H1 (cell line): ENCODE data around the gene HDAC7. TPM values are rescaled to one million over a fixed set of nuclear protein-coding genes. Genes with fewer than 3 reads are reported as not detected.

Experiments used
- EP300 ChIP-seq, 2 experiments: IDR thresholded peaks; 1 replicate in 1 of 2; 2 replicates in 1 of 2; pipeline ENCODE4 v1.6.1; 2011 to 2012; ENCODE audit warnings: low read depth in 2 of 2, low read length in 2 of 2, mild to moderate bottlenecking in 2 of 2, borderline replicate concordance in 1 of 2, inconsistent platforms in 1 of 2, moderate library complexity in 1 of 2
- polyA plus RNA-seq, 7 experiments: library from polyadenylated mRNA; depleted of rRNA in 3 of 7; stranded (reverse) in 5 of 7; unstranded in 2 of 7; fragments of >200 nt in 5 of 7; fragments of 200-250 nt in 2 of 7; gene quantifications; 1 replicate in 5 of 7; 2 replicates in 1 of 7; 4 replicates in 1 of 7; pipeline versions ENCODE4 v1.2.1 to v1.2.3, GENCODE V29; 2011 to 2013; ENCODE audit warnings: missing spikeins in 2 of 7, mixed read lengths in 2 of 7
- total RNA-seq: library from RNA; stranded (reverse); fragmentation: NEBNext Ultra II Directional; extraction: Animal tissue kit (Norgen Biotek cat#: 25700); gene quantifications from 2 replicates; pipeline ENCODE4 v1.2.1, GENCODE V29; 2021
- TF ChIP-seq, protein P1 (sequence below), 3 experiments: IDR thresholded peaks; 1 replicate in 2 of 3; 2 replicates in 1 of 3; pipeline versions ENCODE4 v1.5.1 to v1.6.1; 2011; ENCODE audit warnings: low read length in 3 of 3, mild to moderate bottlenecking in 3 of 3, inconsistent platforms in 2 of 3, low read depth in 1 of 3, moderate library complexity in 1 of 3; ENCODE audit not compliant: insufficient read depth in 1 of 3; ENCODE audit errors: control extremely low read depth in 1 of 3

The HDAC7 gene
- total and polyA plus RNA-seq, 2 of the 8 experiments (the other 6 are each of a cell fraction or from before 2014, with no cell fraction given) = 25.5 to 84.9 TPM

DNA sequence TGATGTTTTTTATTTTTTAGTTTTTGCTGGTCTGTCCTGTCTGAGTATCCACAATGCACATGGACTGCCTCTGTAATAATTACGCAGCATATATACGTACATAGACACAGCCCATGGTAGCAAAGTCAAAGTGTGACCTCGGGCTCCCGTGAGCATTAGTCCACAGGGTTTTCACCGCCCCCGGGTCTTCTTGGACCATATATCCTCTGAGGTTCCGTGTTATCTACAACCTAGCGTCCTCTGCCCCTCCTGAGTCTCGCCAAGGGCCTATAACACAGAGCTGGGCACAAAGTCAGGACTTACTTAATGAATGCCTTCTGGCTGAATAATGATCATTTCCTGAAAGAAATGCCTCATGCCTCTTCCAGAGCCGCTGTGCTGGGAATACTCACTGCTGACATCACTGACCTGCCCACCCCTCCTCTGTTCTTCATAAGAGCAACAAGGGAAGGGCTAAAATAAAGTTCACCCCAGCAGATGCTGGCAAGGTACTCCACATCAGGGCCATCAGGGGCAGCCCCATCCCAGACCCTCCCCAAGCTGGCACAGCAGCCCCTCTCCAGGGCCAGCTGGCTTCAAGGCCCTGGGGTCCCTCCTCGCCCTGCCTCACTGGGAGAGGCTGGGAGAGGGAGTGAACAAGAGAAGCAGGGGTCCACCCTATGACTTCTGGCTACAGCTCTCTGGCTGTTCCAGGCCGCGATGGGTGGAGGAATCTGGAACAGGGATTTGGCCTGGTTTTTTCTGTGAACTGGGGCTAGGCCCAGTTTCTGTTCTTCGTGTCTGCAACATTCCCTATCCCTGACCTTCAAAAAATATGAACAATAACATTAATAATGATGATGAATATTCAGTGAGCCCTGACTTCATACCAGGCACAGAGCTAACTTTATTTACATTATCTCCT, 7.9 kb downstream of the HDAC7 start (continued):
- TF ChIP-seq, protein P1, sequence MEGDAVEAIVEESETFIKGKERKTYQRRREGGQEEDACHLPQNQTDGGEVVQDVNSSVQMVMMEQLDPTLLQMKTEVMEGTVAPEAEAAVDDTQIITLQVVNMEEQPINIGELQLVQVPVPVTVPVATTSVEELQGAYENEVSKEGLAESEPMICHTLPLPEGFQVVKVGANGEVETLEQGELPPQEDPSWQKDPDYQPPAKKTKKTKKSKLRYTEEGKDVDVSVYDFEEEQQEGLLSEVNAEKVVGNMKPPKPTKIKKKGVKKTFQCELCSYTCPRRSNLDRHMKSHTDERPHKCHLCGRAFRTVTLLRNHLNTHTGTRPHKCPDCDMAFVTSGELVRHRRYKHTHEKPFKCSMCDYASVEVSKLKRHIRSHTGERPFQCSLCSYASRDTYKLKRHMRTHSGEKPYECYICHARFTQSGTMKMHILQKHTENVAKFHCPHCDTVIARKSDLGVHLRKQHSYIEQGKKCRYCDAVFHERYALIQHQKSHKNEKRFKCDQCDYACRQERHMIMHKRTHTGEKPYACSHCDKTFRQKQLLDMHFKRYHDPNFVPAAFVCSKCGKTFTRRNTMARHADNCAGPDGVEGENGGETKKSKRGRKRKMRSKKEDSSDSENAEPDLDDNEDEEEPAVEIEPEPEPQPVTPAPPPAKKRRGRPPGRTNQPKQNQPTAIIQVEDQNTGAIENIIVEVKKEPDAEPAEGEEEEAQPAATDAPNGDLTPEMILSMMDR (IDR thresholded peaks at IDR 0.05; ENCODE audit: control extremely low read depth in 1 of 3, insufficient read depth in 1 of 3, low read depth in 1 of 3, low read length in 3 of 3) = no peak
- no peak for TF ChIP-seq EP300 (IDR thresholded peaks at IDR 0.05; ENCODE audit: borderline replicate concordance in 1 of 2, low read depth in 2 of 2, low read length in 2 of 2)
